Fibroblast of the conjunctiva (primary cell): ENCODE measurements around the gene RNF224.
"Not testable (repeated sequence)": the region's sequence is repeated elsewhere in the genome, so short reads cannot be mapped to it uniquely, and the experiment has no call there.

Experiments used
- DNase-seq: peaks from one replicate; pipeline ENCODE4 v3.0.0-alpha.2; 2010; ENCODE audit warnings: low read depth

RNF224 gene

DNA sequence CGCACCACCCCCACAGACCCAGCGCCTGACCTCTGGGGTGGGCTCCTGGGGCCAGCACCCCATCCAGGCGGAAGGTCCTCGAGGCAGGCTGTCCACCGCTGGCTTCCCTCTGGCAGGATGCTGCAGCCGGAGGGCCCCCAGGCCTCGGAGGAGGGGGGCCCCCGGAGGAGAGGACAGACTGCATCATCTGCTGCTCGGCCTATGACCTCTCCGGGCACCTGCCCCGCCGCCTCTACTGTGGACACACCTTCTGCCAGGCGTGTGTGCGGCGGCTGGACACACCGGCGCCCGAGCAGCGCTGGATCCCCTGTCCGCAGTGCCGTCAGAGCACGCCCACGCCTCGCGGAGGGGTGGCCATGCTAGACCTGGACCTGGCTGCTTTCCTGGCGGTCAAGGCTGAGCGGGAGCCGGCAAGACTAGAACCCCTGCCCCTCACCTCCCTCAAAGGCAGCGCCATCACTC is 1.2 kb downstream of the RNF224 start:
- no peak for DNase-seq

DNA sequence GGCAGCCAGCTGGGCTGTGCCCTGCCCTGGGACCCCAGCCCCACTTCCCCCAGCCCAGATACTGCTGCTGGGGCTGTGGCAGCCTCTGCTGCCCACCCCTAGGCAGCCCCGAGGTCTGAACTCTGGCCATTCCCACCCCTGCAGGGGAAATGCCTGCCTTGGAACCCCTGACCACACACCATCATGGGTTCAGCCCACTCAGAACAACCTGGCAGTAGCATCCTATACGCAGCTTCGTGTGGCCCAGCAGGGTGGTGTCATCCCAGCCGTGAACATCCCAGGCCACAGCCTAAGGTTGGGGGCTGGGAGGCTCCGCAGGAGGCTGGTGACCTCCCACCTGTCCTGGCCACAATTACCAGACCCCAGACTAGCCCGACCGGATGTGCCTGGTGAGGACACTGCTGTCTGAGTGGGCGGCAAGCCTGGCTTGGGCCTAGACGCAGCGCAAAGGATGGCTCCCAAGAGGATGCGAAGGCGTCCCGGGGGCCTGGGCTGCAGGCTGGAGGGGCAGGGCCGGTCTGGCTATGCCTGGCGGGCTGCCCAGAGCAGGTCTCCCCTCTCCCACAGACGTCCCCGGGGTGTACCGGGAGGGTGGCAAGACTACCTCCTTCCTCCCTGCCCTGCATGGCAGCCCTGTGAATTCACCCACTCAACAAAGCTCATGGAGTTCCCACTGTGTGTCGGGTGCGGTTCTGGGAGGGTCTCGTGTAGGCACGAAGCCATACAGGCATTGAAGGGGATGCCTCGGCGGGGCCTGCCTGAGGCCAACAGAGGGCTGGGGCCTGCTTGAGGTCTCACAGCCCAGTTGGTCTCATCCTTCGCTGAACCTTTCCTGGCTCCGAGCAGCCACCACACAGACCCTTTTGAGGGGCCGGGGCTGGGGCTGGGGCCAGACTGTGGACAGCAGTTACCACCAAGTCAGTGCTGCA is 1.9 kb downstream of the RNF224 start:
- no peak for DNase-seq

DNA sequence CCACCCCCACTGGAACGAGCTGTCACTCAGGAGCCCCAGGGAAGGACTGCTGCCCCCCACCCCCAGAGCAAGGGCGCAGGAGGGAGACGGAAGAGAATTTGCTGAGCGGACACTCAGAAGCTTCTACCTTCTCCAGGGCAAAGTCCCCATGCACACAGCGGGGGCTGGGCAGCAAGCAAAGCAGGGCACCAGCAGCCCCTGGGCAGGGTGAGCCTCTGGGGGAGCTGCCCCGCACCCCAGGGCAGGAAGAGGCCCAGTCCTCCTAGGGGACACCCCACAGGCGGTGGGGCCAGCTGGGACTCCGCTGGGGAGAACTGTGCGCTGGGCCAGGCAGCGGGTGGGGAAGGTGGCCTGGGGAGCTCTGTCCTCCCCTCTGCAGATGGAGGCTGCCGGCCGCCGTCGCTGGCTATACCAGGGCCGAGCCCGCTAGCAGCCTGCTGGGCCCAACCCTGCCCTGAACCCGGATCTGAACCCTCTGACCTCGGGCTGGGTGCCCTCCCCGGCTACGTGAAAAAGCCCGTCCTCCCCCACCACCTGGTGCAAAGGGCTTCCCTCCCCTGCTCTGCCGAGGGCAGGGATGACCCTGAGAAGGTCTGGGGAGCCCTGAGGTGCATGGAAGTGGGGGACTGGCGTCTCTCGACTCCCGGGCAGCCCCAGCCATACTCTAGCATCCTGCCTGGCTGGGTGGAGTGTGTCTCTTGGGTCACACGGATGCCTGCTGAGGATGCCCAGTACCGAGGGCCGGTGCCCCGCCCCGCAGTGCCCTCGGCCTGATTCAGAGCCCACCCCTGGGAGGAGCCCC is 2.8 kb downstream of the RNF224 start:
- no peak for DNase-seq

DNA sequence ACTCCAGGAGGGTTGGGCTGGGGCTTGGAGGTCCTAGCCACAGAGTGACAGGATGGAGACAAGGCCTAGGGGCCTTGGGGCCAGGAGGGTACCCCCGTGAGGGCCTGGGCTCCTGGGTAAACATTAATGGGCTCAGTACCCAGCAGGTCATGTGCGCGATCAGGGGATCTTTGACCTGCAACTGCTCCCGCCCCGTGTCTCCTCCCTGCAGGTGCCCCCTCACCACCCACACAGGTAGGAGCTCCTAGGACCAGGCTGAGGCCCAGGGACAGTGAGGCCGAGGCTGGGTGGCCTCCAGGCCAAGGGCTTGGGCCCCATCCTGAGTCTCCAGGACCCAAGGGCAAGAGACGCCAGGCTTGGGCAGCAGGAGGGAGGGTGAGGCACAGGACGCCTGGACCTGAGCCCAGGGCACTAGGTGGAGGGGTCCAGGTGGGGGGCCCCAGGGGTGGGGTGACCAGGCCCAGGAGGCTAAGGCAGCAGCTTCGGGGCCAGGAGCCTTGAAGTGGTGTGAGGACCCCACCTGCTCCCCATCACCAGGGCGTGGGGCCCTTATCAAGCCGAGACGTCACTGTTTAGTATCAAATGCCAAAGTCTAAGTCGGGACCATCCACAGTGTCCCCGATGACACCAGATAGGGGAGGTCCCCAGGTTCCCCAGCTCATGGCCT is 3.5 kb downstream of the RNF224 start, which contains the start of gene SLC34A3:
Gene SLC34A3, plus strand, starts transcription at position 197 of the 667 bp plus-strand sequence. CDS start 802 bp downstream, outside the sequence.
- DNase-seq: no peak

DNA sequence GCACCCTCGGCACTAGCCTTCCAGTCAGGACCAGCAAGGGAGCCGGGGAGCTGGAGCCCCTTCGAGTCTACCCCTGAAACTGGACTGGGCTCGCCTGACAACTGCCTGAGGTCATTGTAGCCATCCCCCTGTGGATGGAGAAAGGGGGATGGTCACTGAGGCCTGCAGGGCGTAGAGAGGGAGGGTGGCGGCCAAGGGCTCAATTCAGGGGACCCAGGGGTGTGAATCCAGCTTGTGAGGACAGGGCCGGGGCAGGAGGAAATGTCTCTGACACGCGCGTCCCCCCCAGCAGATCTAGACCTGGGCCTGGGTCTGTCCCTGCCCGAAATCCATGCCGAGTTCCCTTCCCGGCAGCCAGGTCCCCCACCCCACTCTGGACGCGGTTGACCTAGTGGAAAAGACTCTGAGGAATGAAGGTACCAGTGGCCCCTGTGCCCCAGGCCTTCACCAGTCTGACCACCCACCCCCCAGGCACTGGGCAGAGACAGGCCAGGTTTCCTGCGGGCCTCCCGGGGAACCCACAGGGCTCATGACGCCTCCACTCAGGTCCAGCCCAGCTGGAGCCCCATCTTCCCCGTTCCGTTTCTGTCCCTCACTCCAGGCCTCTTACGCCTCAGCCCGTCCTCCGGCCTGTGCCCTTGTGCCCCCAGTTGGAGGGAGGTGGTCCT is 4.2 kb downstream of the RNF224 start:
- no peak for DNase-seq

DNA sequence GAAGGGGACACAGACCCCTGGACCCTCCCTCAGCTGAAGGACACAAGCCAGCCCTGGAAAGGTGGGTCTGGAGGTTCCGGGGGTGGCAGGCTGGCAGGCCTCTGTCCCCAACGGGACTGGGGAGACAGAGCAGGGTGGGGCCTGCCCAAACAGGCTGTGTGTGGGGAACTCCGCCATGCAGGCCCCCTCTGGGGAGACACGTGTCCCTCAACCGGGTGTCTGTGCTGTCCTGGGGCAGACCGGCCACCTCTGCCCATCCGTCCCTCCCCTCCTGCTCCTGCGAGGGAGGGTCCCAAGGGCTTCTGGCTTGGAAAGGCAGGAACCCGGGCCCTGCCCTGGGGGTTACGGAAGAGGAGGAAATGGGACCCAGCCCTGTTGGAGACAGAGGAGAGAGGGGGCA is 4.8 kb downstream of the RNF224 start:
- DNase-seq: no peak

DNA sequence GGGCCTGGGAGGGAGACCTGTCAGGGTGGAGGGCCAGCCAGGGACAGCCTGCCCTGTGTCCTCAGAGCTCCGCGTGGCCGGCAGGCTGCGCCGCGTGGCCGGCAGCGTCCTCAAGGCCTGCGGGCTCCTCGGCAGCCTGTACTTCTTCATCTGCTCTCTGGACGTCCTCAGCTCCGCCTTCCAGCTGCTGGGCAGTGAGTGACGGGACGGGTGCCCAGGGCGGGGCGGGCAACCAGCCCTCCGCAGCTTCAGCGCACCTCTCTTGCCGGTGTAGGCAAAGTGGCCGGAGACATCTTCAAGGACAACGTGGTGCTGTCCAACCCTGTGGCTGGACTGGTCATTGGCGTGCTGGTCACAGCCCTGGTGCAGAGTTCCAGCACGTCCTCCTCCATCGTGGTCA is 5.2 kb downstream of the RNF224 start:
- no peak for DNase-seq

DNA sequence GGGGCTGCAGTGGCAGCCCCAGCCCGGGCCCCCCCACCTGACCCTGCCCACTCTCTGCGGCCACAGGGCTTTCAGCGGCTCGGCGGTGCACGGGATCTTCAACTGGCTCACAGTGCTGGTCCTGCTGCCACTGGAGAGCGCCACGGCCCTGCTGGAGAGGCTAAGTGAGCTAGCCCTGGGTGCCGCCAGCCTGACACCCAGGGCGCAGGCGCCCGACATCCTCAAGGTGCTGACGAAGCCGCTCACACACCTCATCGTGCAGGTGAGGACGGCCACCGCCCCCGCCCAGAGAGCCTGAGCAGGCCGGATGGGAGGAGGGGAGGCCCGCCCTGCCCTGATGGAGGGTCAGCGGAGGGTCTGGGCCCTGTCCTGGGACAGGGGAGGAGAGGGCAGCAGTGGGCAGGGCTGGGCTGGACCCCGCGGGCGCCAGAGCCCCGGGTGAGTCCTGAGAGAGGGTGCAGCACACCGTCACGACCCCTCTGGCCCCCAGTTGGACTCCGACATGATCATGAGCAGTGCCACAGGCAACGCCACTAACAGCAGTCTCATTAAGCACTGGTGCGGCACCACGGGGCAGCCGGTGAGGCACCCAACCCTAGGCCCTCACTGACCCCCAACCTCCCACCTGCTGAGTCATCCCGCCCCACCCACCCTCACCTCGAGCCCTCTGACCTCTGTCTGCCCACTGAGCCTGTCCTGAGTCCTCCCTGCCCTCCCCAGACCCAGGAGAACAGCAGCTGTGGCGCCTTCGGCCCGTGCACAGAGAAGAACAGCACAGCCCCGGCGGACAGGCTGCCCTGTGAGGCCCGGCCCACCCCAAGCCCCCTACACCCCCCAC is 6.1 kb downstream of the RNF224 start:
- DNase-seq: no peak

DNA sequence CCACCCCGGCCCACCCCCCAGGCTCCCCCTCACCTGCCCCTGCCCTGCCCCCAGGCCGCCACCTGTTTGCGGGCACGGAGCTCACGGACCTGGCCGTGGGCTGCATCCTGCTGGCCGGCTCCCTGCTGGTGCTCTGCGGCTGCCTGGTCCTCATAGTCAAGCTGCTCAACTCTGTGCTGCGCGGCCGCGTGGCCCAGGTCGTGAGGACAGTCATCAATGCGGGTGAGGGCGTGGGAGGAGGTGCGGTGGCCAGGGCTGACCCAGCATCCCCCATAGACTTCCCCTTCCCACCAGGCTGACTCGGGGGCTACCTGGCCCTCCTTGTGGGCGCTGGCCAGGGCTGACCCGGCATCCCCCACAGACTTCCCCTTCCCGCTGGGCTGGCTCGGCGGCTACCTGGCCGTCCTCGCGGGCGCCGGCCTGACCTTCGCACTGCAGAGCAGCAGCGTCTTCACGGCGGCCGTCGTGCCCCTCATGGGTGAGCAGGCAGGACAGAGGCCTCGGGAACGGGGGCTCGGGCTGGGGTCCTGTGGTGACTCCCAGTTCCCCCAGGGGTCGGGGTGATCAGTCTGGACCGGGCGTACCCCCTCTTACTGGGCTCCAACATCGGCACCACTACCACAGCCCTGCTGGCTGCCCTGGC is 6.9 kb downstream of the RNF224 start:
- DNase-seq: no peak

DNA sequence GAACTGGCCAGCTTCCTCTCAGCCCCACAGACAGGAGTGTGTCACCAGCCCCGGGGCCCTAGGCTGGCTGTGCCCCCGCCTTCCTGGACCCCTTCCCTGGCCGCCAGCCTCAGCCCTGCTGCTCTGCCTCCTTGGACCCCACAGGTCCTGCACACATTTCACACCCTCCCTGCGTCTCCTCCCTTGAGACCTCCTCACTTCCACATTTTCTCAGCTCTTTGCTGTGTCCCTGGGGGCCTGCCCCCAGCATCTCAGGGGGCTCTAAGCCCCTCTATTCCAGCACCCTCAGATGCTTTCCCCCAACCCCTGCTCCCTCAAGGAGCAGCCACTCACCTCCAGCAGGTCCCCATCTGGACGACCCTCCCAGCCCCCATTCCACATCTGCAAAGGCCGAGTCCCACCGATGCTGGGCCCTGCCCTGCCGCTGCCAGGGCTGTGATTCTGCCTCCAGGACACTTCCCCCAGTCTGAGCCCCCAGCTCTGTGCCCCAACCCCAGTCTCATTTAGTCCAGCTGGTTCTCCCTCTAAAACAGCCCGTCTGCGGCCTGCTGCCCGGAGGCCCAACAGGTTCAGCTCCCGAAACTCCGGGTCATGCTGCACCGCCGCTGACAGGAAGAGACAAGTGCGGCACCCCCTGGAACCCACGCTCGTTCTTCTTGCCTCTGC is 7.6 kb downstream of the RNF224 start:
- DNase-seq: no peak

DNA sequence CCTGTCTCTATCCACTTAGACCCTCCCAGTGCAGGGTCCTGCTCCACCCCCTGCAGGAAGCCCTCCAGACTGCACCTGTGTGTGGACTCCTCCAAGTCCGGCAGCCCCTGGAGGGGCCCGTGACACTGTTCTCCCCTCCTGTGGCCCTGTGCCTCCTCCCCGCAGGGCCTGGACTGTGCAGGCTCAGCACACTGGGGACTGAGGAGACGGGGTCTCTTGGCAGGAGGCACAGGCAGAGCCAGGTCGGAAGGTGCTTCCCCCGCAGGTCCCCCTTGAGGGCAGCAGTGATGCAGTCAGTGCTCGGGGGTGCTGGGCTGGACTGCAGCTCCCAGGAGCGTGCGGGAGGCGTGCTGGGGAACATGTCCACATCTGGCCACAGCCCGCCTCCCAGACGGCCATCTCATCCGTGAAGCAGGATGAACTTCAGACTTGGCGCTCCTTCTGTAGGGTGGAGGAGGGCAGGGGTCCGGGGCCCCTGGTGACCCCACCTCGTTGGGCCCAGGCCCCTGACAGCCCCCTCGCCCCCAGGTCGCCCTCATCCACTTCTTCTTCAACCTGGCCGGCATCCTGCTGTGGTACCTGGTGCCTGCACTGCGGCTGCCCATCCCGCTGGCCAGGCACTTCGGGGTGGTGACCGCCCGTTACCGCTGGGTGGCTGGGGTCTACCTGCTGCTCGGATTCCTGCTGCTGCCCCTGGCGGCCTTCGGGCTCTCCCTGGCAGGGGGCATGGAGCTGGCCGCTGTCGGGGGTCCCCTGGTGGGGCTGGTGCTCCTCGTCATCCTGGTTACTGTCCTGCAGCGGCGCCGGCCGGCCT is 8.3 kb downstream of the RNF224 start:
- no peak for DNase-seq

DNA sequence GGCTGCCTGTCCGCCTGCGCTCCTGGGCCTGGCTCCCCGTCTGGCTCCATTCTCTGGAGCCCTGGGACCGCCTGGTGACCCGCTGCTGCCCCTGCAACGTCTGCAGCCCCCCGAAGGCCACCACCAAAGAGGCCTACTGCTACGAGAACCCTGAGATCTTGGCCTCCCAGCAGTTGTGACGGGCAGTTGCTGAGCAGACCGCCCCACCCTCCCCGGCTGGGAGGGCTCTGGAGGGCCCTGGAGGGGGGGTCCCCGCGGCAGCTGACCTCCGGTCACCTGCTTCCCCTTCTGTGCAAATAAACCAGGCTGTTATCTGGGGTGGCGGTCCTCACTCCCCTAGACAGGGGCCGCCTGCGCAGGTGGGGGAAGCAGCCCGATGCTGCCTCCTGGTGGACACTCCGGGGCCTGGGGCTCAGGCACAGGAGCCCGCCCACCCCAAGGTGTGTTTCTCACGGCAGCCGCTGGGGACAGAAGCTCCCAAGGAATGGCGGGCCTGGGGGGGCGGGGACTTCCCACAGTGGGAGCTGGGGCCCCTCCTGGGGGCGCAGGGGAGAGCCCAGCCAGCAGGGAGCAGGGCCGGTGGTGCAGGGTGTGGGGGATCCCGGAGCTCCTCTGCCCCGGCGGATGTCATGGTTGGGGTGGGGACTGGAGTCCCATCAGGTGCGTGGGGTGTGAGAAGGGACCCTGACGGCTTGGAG is 9.1 kb downstream of the RNF224 start:
- DNase-seq: peak; percentile 51

DNA sequence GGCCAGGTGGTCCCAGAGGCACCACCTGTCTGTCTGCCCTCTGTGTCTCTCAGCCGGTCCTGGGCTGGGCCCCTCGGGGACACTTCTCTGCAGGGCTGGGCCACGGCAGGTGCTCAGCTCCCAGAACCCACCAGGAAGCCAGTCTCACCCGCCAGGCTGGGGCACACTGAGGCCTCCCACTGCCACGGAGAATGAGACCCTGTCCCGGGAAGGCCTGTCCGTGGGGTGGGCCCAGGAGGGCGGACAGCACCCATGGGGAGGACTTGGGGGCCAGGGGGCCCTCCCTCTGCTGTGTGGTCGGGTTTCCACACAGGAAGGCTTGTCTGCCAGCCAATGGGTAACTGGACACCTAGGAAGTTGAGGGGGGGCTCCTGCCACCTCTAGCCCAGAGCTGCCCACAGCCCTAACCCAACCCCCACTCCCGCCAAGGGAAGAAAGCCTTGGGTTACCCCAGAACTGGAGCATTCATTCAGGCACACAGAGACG is 9.7 kb downstream of the RNF224 start:
- DNase-seq: no peak

DNA sequence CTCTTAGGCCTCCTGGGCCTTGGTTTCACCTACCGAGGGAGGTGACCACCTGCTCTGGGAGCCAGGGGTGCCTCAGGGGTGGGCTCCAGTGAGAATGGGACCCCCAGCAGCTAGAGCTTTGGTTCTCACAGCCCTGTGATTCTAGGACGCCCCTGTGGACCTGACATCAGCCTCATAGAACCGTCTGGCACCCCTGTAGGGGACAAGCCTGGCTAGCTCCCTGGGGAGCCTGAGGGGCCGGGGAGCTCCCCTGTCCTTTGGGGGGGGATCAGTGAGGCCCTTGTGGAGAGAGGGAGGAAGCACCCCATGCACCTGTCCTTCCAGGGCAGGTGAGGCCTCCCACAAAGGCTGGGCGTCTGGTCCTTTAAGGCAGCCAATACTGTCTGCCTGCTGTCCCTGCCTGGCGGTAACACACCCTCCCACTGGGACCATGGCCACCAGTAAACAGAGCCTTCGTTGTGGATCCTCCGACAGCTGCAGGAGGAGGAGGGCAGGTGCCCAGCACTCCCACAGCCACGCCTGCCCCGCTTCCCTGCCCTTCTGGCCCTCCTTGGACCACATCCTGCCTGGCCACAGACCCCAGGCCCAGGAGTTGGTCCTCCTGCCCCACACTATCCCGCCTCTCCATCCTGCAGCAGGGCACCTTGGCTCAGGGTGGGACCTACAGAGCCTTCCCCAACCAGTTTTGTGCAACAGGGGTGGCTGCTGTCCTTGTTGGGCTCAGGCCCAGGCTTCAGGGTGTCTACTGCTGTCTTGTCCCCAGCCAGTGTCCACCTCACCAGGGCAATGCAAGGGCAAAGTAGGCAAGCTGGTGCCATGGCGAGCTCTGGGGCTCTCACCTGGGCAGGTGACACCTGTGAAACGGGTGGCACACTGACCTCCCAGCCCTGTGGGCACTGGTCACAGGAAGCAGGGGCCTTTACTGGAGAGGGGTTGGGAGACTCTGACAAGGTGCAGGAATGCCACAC is 10.7 kb downstream of the RNF224 start:
- no peak for DNase-seq

DNA sequence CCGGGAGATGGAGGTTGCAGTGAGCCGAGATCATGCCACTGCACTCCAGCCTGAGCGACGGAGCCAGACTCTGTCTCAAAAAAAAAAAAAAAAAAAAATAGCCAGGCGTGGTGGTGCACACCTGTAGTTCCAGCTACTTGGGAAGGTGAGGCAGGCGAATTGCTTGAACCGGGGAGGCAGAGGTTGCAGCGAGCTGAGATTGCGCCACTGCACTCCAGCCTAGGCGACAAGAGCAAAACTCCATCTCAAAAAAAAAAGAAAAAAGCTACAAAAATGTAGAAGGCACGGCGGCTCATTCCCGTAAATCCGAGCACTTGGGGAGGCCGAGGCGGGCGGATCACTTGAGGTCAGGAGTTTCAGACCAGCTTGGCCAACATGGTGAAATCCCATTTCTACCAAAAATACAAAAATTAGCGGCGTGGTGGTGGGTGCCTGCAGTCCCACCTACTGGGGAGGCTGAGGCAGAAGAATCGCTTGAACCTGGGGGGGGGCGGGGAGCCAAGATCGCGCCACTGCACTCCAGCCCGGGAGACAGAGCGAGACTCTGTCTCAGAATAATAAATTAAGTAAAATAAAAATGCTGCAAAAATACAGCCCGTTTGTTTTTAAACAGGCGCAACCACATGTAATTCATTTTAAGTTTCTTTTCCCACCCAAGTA is 12.4 kb downstream of the RNF224 start:
- DNase-seq: not testable (repeated sequence)

DNA sequence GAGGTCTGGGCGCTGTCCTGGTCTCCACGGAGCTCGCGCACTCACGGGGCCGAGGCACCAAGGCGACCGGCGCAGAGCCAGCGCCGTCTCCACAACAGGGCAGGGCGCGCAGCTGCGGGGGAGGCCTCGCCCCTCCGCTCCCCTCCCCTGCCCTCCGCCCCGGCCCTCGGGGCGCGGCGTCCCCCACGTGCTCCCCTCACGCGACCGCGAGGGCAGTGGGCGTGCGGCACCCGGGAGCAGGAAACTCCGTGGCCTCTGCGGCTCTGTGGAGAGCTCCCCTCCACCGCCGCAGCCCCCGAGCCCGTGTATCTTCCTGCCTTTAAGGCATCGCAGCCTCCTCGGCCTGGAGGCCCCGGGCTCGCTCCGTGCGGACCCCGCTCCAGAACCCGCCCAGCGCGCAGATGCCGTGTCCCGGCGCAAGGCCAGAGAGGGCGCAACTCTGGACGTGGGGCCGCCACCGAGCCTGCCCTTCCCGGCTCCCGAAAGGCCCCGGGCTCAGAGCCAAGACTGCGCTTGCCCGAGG is 13.1 kb downstream of the RNF224 start:
- peak; percentile 81 for DNase-seq
